Epithelial cell of esophagus (primary cell): ENCODE measurements around the gene DAPK2.

Experiments
- DNase-seq: peaks from one replicate; pipeline ENCODE4 v3.0.0; 2010; ENCODE audit warnings: low read depth
- H3K4me3 ChIP-seq: 2 replicates; pipeline ENCODE4 v1.5.1; 2011; ENCODE audit warnings: mild to moderate bottlenecking, low read length, control low read depth
- CTCF ChIP-seq: IDR thresholded peaks from 2 replicates; pipeline ENCODE4 v1.5.1; 2011; ENCODE audit warnings: low read depth, mild to moderate bottlenecking, low read length, control low read depth, inconsistent platforms; ENCODE audit not compliant: insufficient read depth; ENCODE audit errors: missing control alignments

The DAPK2 gene

GRCh38 chr15:64044300-64045100 is 1.8 kb downstream of the DAPK2 start:
- DNase-seq, result no peak
- TF ChIP-seq CTCF, result no peak
- H3K4me3 ChIP-seq, result peak overlapping the region; percentile 55

GRCh38 chr15:64038878-64039610 is 7.2 kb downstream of the DAPK2 start:
- no peak for TF ChIP-seq CTCF
- H3K4me3 ChIP-seq, result no peak overlapping the region
- DNase-seq, result no peak

GRCh38 chr15:64037966-64038365 is 8.3 kb downstream of the DAPK2 start:
- TF ChIP-seq CTCF, result no peak
- no peak overlapping the region for H3K4me3 ChIP-seq
- no peak for DNase-seq

GRCh38 chr15:64037116-64037515 is 9.2 kb downstream of the DAPK2 start:
- H3K4me3 ChIP-seq, result no peak overlapping the region
- no peak for DNase-seq
- TF ChIP-seq CTCF, result no peak

- no peak for DNase-seq
- TF ChIP-seq CTCF, result no peak
- H3K4me3 ChIP-seq, result no peak overlapping the region
These were observed 10.8 kb downstream of the DAPK2 start for GRCh38 chr15:64035525-64035924.

GRCh38 chr15:64034519-64034918 is 11.8 kb downstream of the DAPK2 start:
- TF ChIP-seq CTCF, result no peak
- no peak for DNase-seq
- no peak overlapping the region for H3K4me3 ChIP-seq

- no peak overlapping the region for H3K4me3 ChIP-seq
- TF ChIP-seq CTCF, result no peak
- no peak for DNase-seq
These were observed 14.0 kb downstream of the DAPK2 start for GRCh38 chr15:64032329-64032728.
